Spleen (tissue), 11 donors: ENCODE data around the gene ZNF503. TPM values are rescaled to one million over a fixed set of nuclear protein-coding genes. Genes with fewer than 3 reads are reported as not detected.

Source experiments
- DNase-seq: peaks from one replicate; pipeline ENCODE4 v3.0.0-alpha.2; 2020
- H3K27ac ChIP-seq, 8 donors: fragments of 200-600 bp; sonication (generic) in 7 of 8; 1 replicate in 4 of 8; 2 replicates in 4 of 8; pipeline versions ENCODE4 v1.5.0 to v1.8.0; 2016 to 2021; ENCODE audit warnings: inconsistent platforms in 4 of 8, mild to moderate bottlenecking in 4 of 8, moderate library complexity in 1 of 8
- H3K27me3 ChIP-seq, 7 donors: fragments of 200-600 bp; sonication (generic) in 6 of 7; replicated peaks in 1 of 7; 1 replicate in 4 of 7; 2 replicates in 3 of 7; pipeline versions ENCODE4 v1.5.0 to v1.8.0; 2016 to 2021; ENCODE audit warnings: inconsistent platforms in 3 of 7, mild to moderate bottlenecking in 1 of 7
- H3K36me3 ChIP-seq, 6 donors: fragments of 200-600 bp; sonication (generic) in 5 of 6; 1 replicate in 4 of 6; 2 replicates in 2 of 6; pipeline versions ENCODE4 v1.5.0 to v1.8.0; 2016 to 2021; ENCODE audit warnings: inconsistent platforms in 2 of 6
- H3K4me1 ChIP-seq, 6 donors: fragments of 200-600 bp; sonication (generic) in 5 of 6; 1 replicate in 3 of 6; 2 replicates in 3 of 6; pipeline versions ENCODE4 v1.5.0 to v1.8.0; 2016 to 2021; ENCODE audit warnings: inconsistent platforms in 3 of 6
- H3K4me3 ChIP-seq, 8 donors: fragments of 200-600 bp; sonication (generic) in 7 of 8; 1 replicate in 4 of 8; 2 replicates in 4 of 8; pipeline versions ENCODE4 v1.5.0 to v1.8.0; 2016 to 2021; ENCODE audit warnings: inconsistent platforms in 4 of 8, mild to moderate bottlenecking in 4 of 8, moderate library complexity in 2 of 8
- H3K9me3 ChIP-seq, 8 donors: fragments of 200-600 bp; sonication (generic) in 7 of 8; 1 replicate in 4 of 8; 2 replicates in 4 of 8; pipeline versions ENCODE4 v1.5.0 to v1.8.0; 2016 to 2021; ENCODE audit warnings: inconsistent platforms in 4 of 8
- CTCF ChIP-seq, 11 experiments: fragments of 200-600 bp in 7 of 11; fragments of 450-650 bp in 4 of 11; sonication (generic) in 4 of 11; IDR thresholded peaks in 8 of 11; conservative IDR thresholded peaks in 3 of 11; 1 replicate in 7 of 11; 2 replicates in 4 of 11; pipeline versions ENCODE4 v1.4.0 to v1.8.0; 2016 to 2021; ENCODE audit warnings: antibody characterized with exemption in 11 of 11, inconsistent platforms in 4 of 11, mild to moderate bottlenecking in 1 of 11
- POLR2A ChIP-seq, 3 donors: fragments of 450-650 bp; IDR thresholded peaks; one replicate each; pipeline ENCODE4 v1.5.1; 2017; ENCODE audit warnings: antibody characterized with exemption in 3 of 3, mild to moderate bottlenecking in 1 of 3
- POLR2AphosphoS5 ChIP-seq, 3 donors: sonication (generic); formaldehyde crosslinking; IDR thresholded peaks; one replicate each; pipeline ENCODE4 v1.5.1; 2017; ENCODE audit warnings: antibody characterized with exemption in 3 of 3
- WGBS, 5 donors: extraction: QIAGEN DNeasy Blood & Tissue Kit in 3 of 5; methylation state at CpG; one replicate each; pipeline versions ENCODE4 v1.1.5 to v1.1.7; 2013 to 2018; 5-methylcytosine and 5-hydroxymethylcytosine counted together
- intact Hi-C: fragments of 100-400 bp; cut with DNase I; formaldehyde crosslinking; loops from one replicate; pipeline ENCODE4 v1.15.0; 2023; ENCODE audit warnings: low total_unique reads
- polyA plus RNA-seq, 3 donors: library from polyadenylated mRNA; stranded (reverse); fragments of 200-250 nt; gene quantifications; one replicate each; pipeline ENCODE4 v1.2.1, GENCODE V29; 2013
- total RNA-seq, 7 donors: library from RNA; depleted of rRNA in 3 of 7; stranded (reverse); fragments of >200 nt in 3 of 7; fragmentation: NEBNext Ultra II Directional in 4 of 7; extraction: Animal tissue kit (Norgen Biotek cat#: 25700) in 4 of 7; gene quantifications; one replicate each; pipeline versions ENCODE4 v1.1.0 to v1.2.1, GENCODE V29; 2016 to 2021
- donor health status: healthy with polysubstance abuse.
- donor health status: DM: no; HTN: no; CAD: no; lungs with moderate emphysema.
- donor health status: DM: no; HTN: no; CAD: no.
- donor health status: Bipolar disorder and iron deficiency.
- donor health status: healthy.
- donor health status: DM: no; HTN: no; CAD: no.
- donor health status: DM: yes; HTN: yes; CAD: no.

Gene ZNF503
- total and polyA plus RNA-seq, 10 donors = 3.2 to 25.6 (median 9.3) TPM

- WGBS, 5 donors = 68 to 85% (median 78%) methylated on average over 2 of the region's 2 CpGs
- no peak for TF ChIP-seq POLR2A (IDR thresholded peaks at IDR 0.05)
- no peak for TF ChIP-seq CTCF (IDR thresholded peaks at IDR 0.05 in 8 of 11, conservative IDR thresholded peaks at IDR 0.05 in 3 of 11)
- no peak for TF ChIP-seq POLR2AphosphoS5 (IDR thresholded peaks at IDR 0.05)
- Histone ChIP-seq H3K9me3 (no peaks in the 10 kb centered on the region), H3K36me3 (no peaks in the 10 kb centered on the region), H3K4me3 (no peak overlapping the region), H3K4me1 (peaks cover 0 to 20% (median 6%) of the 10 kb centered on the region in 6 donors), H3K27ac (no peak overlapping the region), H3K27me3 (peaks cover 0 to under 1% (median 0%) of the 10 kb centered on the region in 7 donors)
- intact Hi-C loops = no loop called here
- DNase-seq = no peak
These were observed 23.0 kb upstream of the ZNF503 start for GRCh38 chr10:75424571-75424970.

GRCh38 chr10:75422913-75423312 is 21.3 kb upstream of the ZNF503 start:
- 92 to 96% (median 92%) methylated on average over 6 of the region's 6 CpGs for WGBS, 5 donors
- intact Hi-C loops = no loop called here
- Histone ChIP-seq H3K4me3 (no peak overlapping the region), H3K4me1 (peaks cover 0 to 4% (median 0%) of the 10 kb centered on the region in 6 donors), H3K27ac (no peak overlapping the region), H3K27me3 (peaks cover 0 to 4% (median 0%) of the 10 kb centered on the region in 7 donors), H3K9me3 (no peaks in the 10 kb centered on the region), H3K36me3 (no peaks in the 10 kb centered on the region)
- DNase-seq = no peak
- TF ChIP-seq POLR2AphosphoS5 (IDR thresholded peaks at IDR 0.05) (no peak), POLR2A (IDR thresholded peaks at IDR 0.05) (no peak), CTCF (IDR thresholded peaks at IDR 0.05 in 8 of 11, conservative IDR thresholded peaks at IDR 0.05 in 3 of 11) (no peak)

- intact Hi-C loops = no loop called here
- no peak for TF ChIP-seq POLR2AphosphoS5 (IDR thresholded peaks at IDR 0.05)
- 77 to 88% (median 86%) methylated on average over 8 of the region's 8 CpGs for WGBS, 5 donors
These were observed 17.1 kb upstream of the ZNF503 start for GRCh38 chr10:75418712-75419111.

GRCh38 chr10:75418293-75418692 is 16.7 kb upstream of the ZNF503 start:
- Histone ChIP-seq H3K27ac (no peak overlapping the region), H3K4me3 (no peak overlapping the region), H3K4me1 (no peaks in the 10 kb centered on the region), H3K36me3 (no peaks in the 10 kb centered on the region), H3K9me3 (no peaks in the 10 kb centered on the region), H3K27me3 (peaks cover 0 to 18% (median 0%) of the 10 kb centered on the region in 7 donors)
- intact Hi-C loops = no loop called here
- 58 to 83% (median 76%) methylated on average over 4 of the region's 4 CpGs for WGBS, 5 donors
- TF ChIP-seq POLR2AphosphoS5 (IDR thresholded peaks at IDR 0.05) (no peak), CTCF (IDR thresholded peaks at IDR 0.05 in 8 of 11, conservative IDR thresholded peaks at IDR 0.05 in 3 of 11) (no peak)
- no peak for DNase-seq

More at GRCh38 chr10:75418712-75419111, 17.1 kb upstream of the ZNF503 start:
- Histone ChIP-seq H3K9me3 (no peaks in the 10 kb centered on the region), H3K27ac (no peak overlapping the region), H3K4me1 (no peaks in the 10 kb centered on the region), H3K4me3 (no peak overlapping the region), H3K27me3 (peaks cover 0 to 18% (median 0%) of the 10 kb centered on the region in 7 donors), H3K36me3 (no peaks in the 10 kb centered on the region)
- no peak for DNase-seq

- H3K36me3 ChIP-seq = no peaks in the 10 kb centered on the region
- intact Hi-C loops = no loop called here
- no peak overlapping the region for H3K4me3 ChIP-seq
- 66 to 87% (median 79%) methylated on average over 5 of the region's 5 CpGs for WGBS, 5 donors
- no peaks in the 10 kb centered on the region for H3K4me1 ChIP-seq
- H3K27me3 ChIP-seq = peaks cover 0 to 18% (median 0%) of the 10 kb centered on the region in 7 donors
- TF ChIP-seq CTCF (IDR thresholded peaks at IDR 0.05 in 8 of 11, conservative IDR thresholded peaks at IDR 0.05 in 3 of 11) (no peak), POLR2A (IDR thresholded peaks at IDR 0.05) (no peak)
- no peak for DNase-seq
- no peaks in the 10 kb centered on the region for H3K9me3 ChIP-seq
- H3K27ac ChIP-seq = no peak overlapping the region
These were observed 16.0 kb upstream of the ZNF503 start for GRCh38 chr10:75417522-75417927.
